Activated CD4-positive, alpha-beta memory T cell treated with anti-CD3 and anti-CD28 coated beads, Interleukin-2, amount 10 ng/mL, durations not matched to agents 7 days and 5 days (primary cell): Measurements from ENCODE around the gene MFAP4. TPM values are rescaled to one million over a fixed set of nuclear protein-coding genes. Genes with fewer than 3 reads are reported as not detected.

Experiments
- CTCF ChIA-PET: fragments of 350-600 bp; sonication (Branson Sonifier 250); formaldehyde crosslinking; loops from one replicate; lab custom pipeline; 2021; ENCODE audit warnings: antibody characterized with exemption, inconsistent platforms; lab: Charles Lee
- POLR2A ChIA-PET: fragments of 350-600 bp; sonication (Branson Sonifier 250); formaldehyde crosslinking; loops from one replicate; lab custom pipeline; 2021; ENCODE audit warnings: antibody characterized with exemption; lab: Charles Lee
- DNase-seq: peaks from one replicate; pipeline ENCODE4 v3.0.0-alpha.2; 2020
- H3K27ac Mint-ChIP-seq: one replicate; pipeline ENCODE4 v1.8.0; 2021; ENCODE audit warnings: mild to moderate bottlenecking, mixed read lengths
- H3K27me3 Mint-ChIP-seq: one replicate; pipeline ENCODE4 v1.8.0; 2021; ENCODE audit warnings: mixed read lengths
- H3K36me3 Mint-ChIP-seq: one replicate; pipeline ENCODE4 v1.8.0; 2021; ENCODE audit warnings: low read depth, mixed read lengths
- H3K4me1 Mint-ChIP-seq: one replicate; pipeline ENCODE4 v1.8.0; 2021; ENCODE audit warnings: mixed read lengths
- H3K4me3 Mint-ChIP-seq: one replicate; pipeline ENCODE4 v1.8.0; 2021; ENCODE audit warnings: mild to moderate bottlenecking, mixed read lengths
- H3K9me3 Mint-ChIP-seq: one replicate; pipeline ENCODE4 v1.8.0; 2021; ENCODE audit warnings: mixed read lengths
- total RNA-seq, 2 experiments: library from RNA; stranded (reverse); gene quantifications; one replicate each; pipeline ENCODE4 v1.2.3, GENCODE V29; 2021

MFAP4 gene
- total RNA-seq, 2 experiments from 2014 or later = not detected

DNA sequence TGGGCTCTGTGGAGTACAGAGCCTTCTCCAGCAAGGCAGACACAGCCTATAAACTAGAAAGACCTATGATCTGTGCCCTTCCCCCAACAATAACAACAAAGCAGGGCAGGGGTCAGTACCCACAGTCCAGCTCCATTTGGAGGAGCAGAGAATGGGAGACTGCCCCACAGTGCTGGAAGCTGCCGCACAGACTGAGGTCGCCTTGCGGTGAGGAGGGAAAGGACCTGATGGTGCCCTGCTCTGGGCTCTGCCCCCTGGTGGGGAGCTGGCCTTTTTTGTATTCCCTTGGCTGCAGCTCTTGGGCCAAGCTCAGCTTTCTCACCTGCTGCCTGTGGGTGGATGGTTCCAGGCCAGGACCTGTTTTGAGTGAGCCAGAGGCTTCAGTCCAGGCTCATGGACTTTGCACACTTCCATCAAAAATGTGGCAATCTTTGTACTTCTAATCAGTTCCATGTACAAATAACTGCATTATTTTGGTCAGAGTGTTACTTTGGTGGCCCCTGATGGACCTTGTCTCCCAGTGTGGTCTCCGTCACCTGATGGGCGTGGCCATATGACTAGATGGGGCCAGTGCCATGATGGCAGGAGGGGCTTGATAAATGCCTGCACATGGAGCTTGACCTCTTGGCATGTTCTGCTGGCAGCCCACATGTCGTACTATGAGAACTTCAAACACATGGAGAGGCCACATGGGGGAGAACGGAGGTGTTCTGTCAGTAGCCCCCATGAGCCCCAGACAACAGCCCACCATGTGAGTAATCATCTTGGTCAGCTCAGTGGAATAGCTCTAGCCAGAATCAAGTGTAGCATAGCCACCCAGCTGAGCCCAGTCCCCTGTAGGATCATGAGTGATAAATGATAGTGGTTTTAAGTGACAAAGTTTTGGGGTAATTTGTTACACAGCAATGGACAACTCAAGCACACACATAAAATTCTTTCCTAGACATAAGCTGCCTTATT, 48.7 kb downstream of the MFAP4 start:
- Mint-ChIP-seq H3K4me3 (no peak overlapping the region), H3K27ac (no peak overlapping the region)

DNA sequence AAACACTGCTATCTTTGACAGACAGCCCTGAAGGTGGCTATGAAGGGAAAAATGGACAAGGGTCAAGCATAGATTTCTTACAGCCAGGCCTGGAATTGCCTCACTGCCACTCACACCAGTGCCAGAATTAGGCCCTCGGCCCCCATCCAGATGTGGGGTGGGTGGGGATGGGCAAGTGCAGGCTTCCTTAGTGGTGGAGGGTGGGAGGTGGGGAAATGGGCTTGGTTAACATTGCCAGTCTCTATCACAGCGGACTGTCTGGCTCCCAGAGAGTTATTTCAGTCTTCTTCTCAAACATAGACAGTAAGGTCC, 49.3 kb downstream of the MFAP4 start:
- Mint-ChIP-seq H3K27ac (no peak overlapping the region), H3K27me3 (peaks cover 9% of the 10 kb centered on the region), H3K4me1 (peaks cover 2% of the 10 kb centered on the region), H3K9me3 (no peaks in the 10 kb centered on the region), H3K4me3 (no peak overlapping the region), H3K36me3 (no peaks in the 10 kb centered on the region)
- ChIA-PET POLR2A (no interaction called here), CTCF (interaction anchor here (0.8 to 2.4 kb wide), 12 partner anchors 13 to 110 kb away, joined by 3 to 8 read pairs (median 4); partner anchors contain the start of genes B9D1 and MAPK7)
- DNase-seq = no peak

More for the DNA sequence above, 48.7 kb downstream of the MFAP4 start:
- Mint-ChIP-seq H3K27me3 (peaks cover 9% of the 10 kb centered on the region), H3K9me3 (no peaks in the 10 kb centered on the region), H3K36me3 (no peaks in the 10 kb centered on the region), H3K4me1 (no peaks in the 10 kb centered on the region)
- DNase-seq = peak; percentile 66
- POLR2A ChIA-PET = no interaction called here
- CTCF ChIA-PET = interaction anchor here (0.8 to 2.4 kb wide), 13 partner anchors 12 to 109 kb away, joined by 3 to 8 read pairs (median 4); partner anchors contain the start of genes B9D1 and MAPK7

DNA sequence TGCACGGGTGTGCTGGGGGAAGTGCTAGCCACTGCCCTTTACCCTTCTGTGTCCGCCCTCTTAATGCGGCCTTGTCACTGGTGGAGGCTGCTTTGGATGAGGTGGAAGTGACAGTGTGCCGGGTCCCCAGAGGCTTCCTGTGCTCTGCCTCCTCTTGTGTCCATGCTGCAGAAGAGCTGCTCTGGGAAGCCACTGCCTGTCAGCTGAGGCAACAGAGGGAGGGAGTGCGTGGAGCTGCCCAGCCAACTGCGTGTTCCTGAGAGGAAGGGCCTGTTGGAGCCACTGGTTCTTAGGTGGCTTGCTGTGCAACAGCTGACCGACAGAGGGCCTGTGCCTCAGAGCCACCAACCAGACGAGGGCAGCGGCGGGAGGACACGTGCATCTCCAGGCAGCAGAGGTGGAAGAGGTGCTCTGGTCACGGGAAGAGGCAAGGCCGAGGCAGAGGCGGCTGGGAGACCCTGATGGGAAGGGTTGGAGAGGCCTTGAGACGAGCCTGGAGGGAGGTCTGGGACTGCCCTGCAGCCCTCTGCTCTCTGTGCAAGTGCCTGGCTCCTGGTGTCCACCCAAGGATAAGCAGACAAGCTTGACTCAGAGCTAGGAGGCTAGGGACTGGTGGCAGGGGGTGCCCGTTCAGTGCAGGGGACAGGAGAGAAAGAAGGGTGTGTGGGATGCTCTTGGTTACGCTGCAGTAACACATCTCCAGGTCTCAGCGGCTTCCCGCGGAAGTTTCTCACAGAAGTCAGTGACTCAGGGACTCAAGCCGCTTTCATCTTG, 49.9 kb downstream of the MFAP4 start:
- Mint-ChIP-seq H3K4me3 (no peak overlapping the region), H3K4me1 (peaks cover 3% of the 10 kb centered on the region), H3K27ac (peak overlapping the region; percentile 32), H3K9me3 (no peaks in the 10 kb centered on the region), H3K36me3 (no peaks in the 10 kb centered on the region), H3K27me3 (peaks cover 9% of the 10 kb centered on the region)
- no peak for DNase-seq
- CTCF ChIA-PET = interaction anchor here (1.2 to 2.4 kb wide), 8 partner anchors 15 to 111 kb away, joined by 3 to 8 read pairs (median 6); partner anchors contain the start of genes B9D1 and MAPK7
- POLR2A ChIA-PET = no interaction called here

DNA sequence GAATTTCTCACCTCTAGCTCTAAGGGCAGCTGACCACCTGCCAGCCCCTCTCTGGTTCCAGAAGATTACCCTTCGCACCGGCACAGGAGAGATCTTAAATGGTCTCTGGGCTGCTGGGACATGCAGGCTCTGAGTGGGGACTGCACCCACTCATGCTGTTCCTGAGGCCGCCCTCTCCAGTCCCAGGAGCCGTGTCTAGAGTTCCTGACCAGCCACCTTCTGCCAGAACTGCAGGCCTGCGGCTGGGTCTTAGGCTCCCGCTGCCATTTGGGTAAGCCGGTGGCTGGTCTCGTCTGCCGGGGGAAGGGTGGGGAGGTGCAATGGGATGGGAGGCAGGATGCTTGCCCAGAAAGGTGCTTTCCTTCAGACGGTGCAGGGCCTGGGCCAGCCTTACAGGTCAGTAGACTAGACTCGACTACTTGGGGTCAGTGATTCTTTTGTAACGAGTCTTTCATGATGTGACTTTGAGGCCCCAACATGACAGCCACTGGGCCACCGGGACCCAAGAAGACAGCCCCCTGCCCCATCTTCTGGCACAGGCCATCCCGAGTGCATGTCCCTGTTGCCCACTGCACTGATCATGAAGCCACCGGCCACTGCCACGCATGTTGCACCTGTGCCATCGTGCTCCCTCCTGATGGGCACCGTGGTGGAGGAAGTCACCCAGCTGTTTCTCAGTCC, 50.9 kb downstream of the MFAP4 start:
- Mint-ChIP-seq H3K4me1 (peaks cover 3% of the 10 kb centered on the region), H3K36me3 (no peaks in the 10 kb centered on the region), H3K27me3 (peaks cover 9% of the 10 kb centered on the region), H3K27ac (no peak overlapping the region), H3K4me3 (no peak overlapping the region), H3K9me3 (no peaks in the 10 kb centered on the region)
- ChIA-PET POLR2A (no interaction called here), CTCF (interaction anchor here (1.9 kb wide), 1 partner anchor 42 kb away, joined by 5 read pairs; the partner anchor contains the start of gene MAPK7)
- DNase-seq = no peak

DNA sequence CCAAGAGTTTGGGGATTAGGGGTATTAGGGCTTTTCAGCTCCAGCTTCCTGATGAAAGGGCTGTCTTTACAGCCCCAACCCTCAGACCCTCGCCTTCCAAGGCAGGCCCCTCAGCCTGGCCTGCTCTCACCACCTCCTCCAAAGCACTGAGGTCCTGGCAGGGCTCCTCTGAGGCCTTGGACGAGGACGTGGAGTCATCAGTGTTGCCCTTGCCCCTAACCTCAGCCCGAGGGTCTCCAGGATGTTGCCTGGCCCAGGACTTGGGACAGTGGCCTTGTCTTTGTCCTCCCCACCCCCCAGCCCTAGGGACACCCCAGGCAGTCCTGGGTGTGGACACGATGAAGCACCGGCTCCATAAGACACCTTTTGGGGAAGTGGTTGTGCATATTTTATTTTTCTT, 52.7 kb downstream of the MFAP4 start:
- Mint-ChIP-seq H3K4me3 (no peak overlapping the region), H3K9me3 (no peaks in the 10 kb centered on the region), H3K27ac (no peak overlapping the region), H3K4me1 (peaks cover 3% of the 10 kb centered on the region), H3K27me3 (peaks cover 5% of the 10 kb centered on the region), H3K36me3 (no peaks in the 10 kb centered on the region)
- CTCF ChIA-PET = no interaction called here
- POLR2A ChIA-PET = no interaction called here
- DNase-seq = no peak

DNA sequence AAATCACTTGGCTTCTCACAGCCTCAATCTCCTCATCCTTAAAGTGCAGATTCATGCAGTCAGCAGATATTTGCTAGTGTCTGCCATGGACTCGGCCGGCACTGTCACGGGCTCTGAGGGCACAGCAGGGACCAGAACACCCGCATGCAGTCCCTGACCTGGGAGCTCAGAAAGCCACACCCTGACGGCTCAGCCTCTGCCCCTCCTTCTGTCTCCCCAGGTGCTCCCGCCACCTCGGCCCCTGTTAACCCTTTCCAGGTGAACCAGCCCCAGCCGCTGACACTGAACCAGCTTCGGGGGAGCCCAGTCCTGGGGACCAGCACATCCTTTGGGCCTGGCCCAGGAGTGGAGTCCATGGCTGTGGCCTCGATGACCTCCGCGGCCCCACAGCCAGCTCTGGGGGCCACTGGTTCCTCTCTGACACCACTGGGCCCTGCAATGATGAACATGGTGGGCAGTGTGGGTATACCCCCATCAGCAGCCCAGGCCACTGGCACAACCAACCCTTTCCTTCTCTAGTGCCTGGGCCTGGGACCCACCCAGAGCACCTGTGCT, 53.2 kb downstream of the MFAP4 start:
- Mint-ChIP-seq H3K36me3 (no peaks in the 10 kb centered on the region), H3K4me3 (no peak overlapping the region), H3K9me3 (no peaks in the 10 kb centered on the region), H3K4me1 (peaks cover 3% of the 10 kb centered on the region), H3K27ac (no peak overlapping the region), H3K27me3 (peaks cover 4% of the 10 kb centered on the region)
- no peak for DNase-seq
- ChIA-PET POLR2A (no interaction called here), CTCF (interaction anchor here (1.1 kb wide), 1 partner anchor 28 kb away, joined by 3 read pairs; no protein-coding TSS in a partner anchor)

Other genes starting within 250 kb of the MFAP4 start
- gene EPN2, start 149.8 kb downstream of the MFAP4 start, total RNA-seq = 1 to 10 TPM; 6.3 to 7.7 TPM
- 1 to 10 TPM; 2.7 to 3.1 TPM for gene B9D1, start 24.5 kb downstream of the MFAP4 start, total RNA-seq
- gene MAPK7, start 8.7 kb downstream of the MFAP4 start, total RNA-seq = 10 to 100 TPM; 40.6 to 41.4 TPM
- gene RNF112, start 24.0 kb upstream of the MFAP4 start, total RNA-seq = under 1 TPM; 0.58 to 0.60 TPM
- under 1 TPM; 0.28 to 0.45 TPM for gene SLC47A1, start 146.7 kb upstream of the MFAP4 start, total RNA-seq